NCI-H2029 treated with DMSO at 0.1 percent for 48 hours (cell line): ENCODE data around the gene ZNF563.

ENCODE experiments used
- DNase-seq: peaks from one replicate; lab custom pipeline; 2025; lab: John Stamatoyannopoulos, UW

ZNF563 gene

GRCh38 chr19:12294249-12295158 is 38.9 kb downstream of the ZNF563 start, which contains the start of gene ZNF44:
ZNF44 (minus strand) TSS chr19:12294883; CDS start chr19:12294694, 189 bp downstream.
- DNase-seq = peak; percentile 88

DNA sequence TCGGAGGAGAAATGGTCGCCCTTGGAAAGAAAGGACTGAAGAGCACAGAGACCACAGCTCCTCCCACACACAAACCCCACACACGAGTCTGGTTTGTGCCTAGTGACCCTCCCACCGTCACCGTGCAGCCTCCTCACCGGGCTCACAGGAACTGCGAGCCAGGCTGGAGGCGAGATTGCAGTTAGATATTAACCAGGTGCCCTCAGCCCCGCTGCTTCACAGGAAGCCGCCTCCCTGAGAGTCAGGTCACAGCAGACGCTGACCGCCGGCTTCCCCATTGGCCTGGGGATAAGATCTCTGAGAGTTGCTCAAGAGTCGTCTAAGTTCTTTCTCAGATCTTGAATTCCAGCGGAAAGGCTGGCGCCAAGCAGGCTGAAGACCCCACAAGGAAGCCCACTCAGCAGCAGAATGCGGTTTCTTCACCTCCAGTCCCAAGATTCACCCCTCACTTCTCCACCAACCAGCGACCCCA is 39.6 kb downstream of the ZNF563 start:
- no peak for DNase-seq

DNA sequence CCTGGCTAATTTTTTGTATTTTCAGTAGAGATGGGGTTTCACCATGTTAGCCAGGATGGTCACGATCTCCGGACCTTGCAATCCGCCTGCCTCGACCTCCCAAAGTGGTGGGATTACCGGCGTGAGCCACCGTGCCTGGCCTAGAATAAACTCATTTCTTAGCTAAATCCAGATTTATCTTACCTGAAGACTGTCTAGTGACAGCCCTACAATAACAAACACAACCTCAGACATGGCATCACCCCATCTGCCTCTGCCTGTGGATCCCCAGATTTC is 43.7 kb downstream of the ZNF563 start:
- no peak for DNase-seq

DNA sequence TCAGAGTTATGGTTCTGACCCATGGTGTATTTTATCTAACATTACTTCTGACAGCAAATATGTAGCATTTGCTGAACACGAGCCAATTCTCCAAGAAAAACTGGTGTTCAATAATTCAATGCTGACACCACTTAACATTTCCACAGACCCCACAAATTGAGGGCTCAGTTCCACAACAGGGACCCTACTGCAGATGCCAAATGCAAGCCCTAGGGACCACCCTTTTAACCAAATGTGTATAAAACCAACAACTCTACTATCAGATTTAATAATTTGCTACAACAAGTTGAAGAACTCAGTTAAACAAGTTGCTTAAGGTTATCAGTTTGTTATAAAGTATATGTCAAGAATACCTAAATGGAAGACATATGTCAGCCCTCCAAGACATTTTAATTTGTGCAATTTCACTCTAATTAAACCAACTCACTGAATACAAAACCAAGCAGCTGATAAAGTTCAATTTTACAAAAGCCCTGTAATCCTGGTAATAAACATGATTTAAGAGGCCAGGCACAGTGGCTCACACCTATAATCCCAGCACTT is 45.4 kb downstream of the ZNF563 start:
- DNase-seq = no peak

GRCh38 chr19:12284631-12285030 is 48.8 kb downstream of the ZNF563 start:
- DNase-seq = no peak

GRCh38 chr19:12284226-12284625 is 49.2 kb downstream of the ZNF563 start:
- DNase-seq = no peak

- no peak for DNase-seq
Observed at GRCh38 chr19:12278713-12279112, 54.7 kb downstream of the ZNF563 start.

GRCh38 chr19:12272980-12273901 is 60.2 kb downstream of the ZNF563 start:
- no peak for DNase-seq

DNA sequence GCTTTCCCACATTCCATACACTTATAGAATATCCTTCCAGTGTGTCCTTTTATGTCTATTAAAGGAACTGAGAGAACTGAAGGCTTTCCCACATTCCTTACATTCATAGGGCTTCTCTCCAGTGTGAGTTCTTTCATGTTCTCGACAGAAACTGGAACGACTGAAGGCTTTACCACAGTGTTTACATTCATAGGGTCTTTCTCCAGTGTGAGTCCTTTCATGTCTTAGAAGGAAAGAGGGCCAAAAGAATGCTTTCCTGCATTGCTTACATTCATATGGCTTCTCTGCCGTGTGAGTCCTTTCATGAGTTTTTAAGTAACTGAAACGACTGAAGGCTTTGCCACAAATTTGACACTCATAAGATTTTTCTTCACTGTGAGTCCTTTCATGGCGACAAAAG is 61.0 kb downstream of the ZNF563 start:
- no peak for DNase-seq

DNA sequence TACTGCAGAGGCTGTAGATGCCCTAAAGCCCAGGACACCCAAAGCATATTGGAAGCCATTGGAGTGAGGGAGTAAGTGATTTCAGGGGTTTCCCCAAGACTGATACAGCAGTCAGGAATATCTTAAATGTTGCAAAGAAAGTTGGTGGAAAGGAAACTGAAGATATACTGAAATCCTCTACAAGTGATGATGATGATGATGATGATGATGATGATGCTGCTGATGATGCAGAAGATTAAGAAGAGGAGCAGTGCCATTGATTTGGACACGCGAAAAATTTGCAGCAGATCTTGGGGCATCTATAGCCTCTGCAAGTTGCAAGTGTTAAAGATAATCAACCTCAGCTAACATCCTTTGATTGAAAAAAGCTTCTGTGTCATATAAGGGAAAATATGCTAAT is 62.6 kb downstream of the ZNF563 start:
- no peak for DNase-seq
